Mesenteric fat pad (tissue), 1 donor: ENCODE measurements around the gene PRDM12. TPM values are rescaled to one million over a fixed set of nuclear protein-coding genes. Genes with fewer than 3 reads are reported as not detected.

Experiments used
- DNase-seq: peaks from one replicate; pipeline ENCODE4 v3.0.0-alpha.2; 2020; ENCODE audit warnings: low spot score
- long read RNA-seq: library from polyadenylated mRNA; unstranded; transcript quantifications from one replicate; pipeline ENCODE4 v2.0.0, GENCODE V29; 2020
- total RNA-seq: library from RNA; stranded (reverse); fragmentation: NEBNext Ultra II Directional; extraction: Animal tissue kit (Norgen Biotek cat#: 25700); gene quantifications from one replicate; pipeline ENCODE4 v1.2.1, GENCODE V29; 2021
- donor health status: DM: yes; HTN: yes; CAD: no.

PRDM12 gene
- not detected for total RNA-seq
- long read RNA-seq, result 0 reads

- DNase-seq, result no peak
Observed at GRCh38 chr9:130664251-130665028, at the start of gene PRDM12. Gene PRDM12, plus strand, starts transcription at chr9:130664594. Its CDS starts 60 bp downstream, at chr9:130664654.

- DNase-seq, result peak; percentile 64
Observed at GRCh38 chr9:130616451-130616850, 47.9 kb upstream of the PRDM12 start.

- peak; percentile 84 for DNase-seq
Observed at GRCh38 chr9:130623466-130623865, 40.9 kb upstream of the PRDM12 start.

GRCh38 chr9:130624154-130624553 is 40.2 kb upstream of the PRDM12 start:
- DNase-seq, result no peak

GRCh38 chr9:130626249-130626996 is 38.0 kb upstream of the PRDM12 start:
- DNase-seq, result peak; percentile 71

GRCh38 chr9:130627051-130627450 is 37.3 kb upstream of the PRDM12 start:
- DNase-seq, result peak; percentile 77

- peak; percentile 87 for DNase-seq
Observed at GRCh38 chr9:130627896-130628792, 36.2 kb upstream of the PRDM12 start.

- peak; percentile 53 for DNase-seq
Observed at GRCh38 chr9:130629443-130630070, 34.8 kb upstream of the PRDM12 start.

- peak; percentile 55 for DNase-seq
Observed at GRCh38 chr9:130630071-130630450, 34.3 kb upstream of the PRDM12 start.

GRCh38 chr9:130630506-130631330 is 33.7 kb upstream of the PRDM12 start:
- peak; percentile 86 for DNase-seq

GRCh38 chr9:130631331-130632080 is 32.9 kb upstream of the PRDM12 start:
- DNase-seq, result peak; percentile 74

- no peak for DNase-seq
Observed at GRCh38 chr9:130632081-130632710, 32.2 kb upstream of the PRDM12 start.

GRCh38 chr9:130632841-130633240 is 31.6 kb upstream of the PRDM12 start:
- peak; percentile 53 for DNase-seq

- peak; percentile 77 for DNase-seq
Observed at GRCh38 chr9:130633336-130634190, 30.8 kb upstream of the PRDM12 start.

GRCh38 chr9:130634191-130634768 is 30.1 kb upstream of the PRDM12 start:
- no peak for DNase-seq

GRCh38 chr9:130634801-130635200 is 29.6 kb upstream of the PRDM12 start:
- DNase-seq, result peak; percentile 51

- peak; percentile 77 for DNase-seq
Observed at GRCh38 chr9:130635306-130635705, 29.1 kb upstream of the PRDM12 start.
